ENCODE data around the gene WDR55. TPM values are rescaled to one million over a fixed set of nuclear protein-coding genes. Genes with fewer than 3 reads are reported as not detected.

Gene WDR55
- total RNA-seq, 1 donor from 2014 or later: 28.8 TPM

DNA sequence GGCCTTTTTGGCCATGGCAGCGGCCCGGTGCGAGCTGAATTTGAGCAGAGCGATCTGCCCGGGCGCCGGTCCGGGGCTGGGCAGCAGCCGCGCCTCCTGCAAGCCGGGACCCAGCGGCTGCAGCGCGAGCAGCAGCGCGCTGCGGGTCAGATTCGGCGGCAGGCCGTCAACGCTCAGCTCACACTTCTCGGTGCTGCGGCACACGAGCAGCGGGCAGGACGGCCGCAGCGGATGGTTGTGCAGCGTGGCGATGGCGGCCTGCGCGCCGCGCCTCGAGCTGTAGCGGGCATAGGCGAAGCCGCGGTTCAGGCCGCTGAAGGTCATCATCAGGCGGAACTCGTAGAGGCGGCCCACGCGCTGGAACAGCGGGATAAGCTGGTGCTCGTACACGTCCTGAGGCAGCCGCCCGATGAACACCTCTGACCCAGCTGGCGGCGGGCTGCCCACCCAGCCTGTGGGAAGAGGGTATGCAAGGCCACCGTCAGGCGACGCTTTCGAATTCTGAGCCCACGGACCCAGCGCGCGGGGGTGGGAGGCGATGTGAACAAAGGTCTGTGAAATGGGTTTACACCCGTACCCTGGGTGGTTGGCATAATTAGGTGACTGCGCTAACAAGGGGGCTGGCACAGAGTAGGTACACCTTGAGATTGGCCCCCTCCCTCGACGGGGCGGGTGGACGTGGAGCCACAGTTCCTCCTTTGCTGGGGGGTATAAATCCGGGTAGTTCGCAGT lies 7.9 kb downstream of the WDR55 start:
- DNase-seq (ENCODE audit: low read depth) (no peak), FAIRE-seq (no peak)
- no peak overlapping the region for H3K27ac Mint-ChIP-seq (ENCODE audit: unreplicated experiment)
- peaks cover 2% of the 10 kb centered on the region for H3K4me1 Mint-ChIP-seq (ENCODE audit: low read depth, unreplicated experiment)
- Histone ChIP-seq H3K4me2 (ENCODE audit: low read length) (peak overlapping the region; percentile 5), H3K4me3 (ENCODE audit: insufficient read depth, low read depth, low read length) (no peak overlapping the region), H3K79me2 (ENCODE audit: insufficient read depth, low read length) (peaks cover 18% of the 10 kb centered on the region), H3K9me3 (ENCODE audit: insufficient read depth, low read depth, low read length) (no peaks in the 10 kb centered on the region), H3K27ac (ENCODE audit: low read depth, low read length) (no peak overlapping the region), H2AFZ (ENCODE audit: low read depth, low read length) (no peak overlapping the region), H3K9ac (ENCODE audit: low read length) (no peak overlapping the region), H3K36me3 (ENCODE audit: insufficient read depth, low read length) (peaks cover 45% of the 10 kb centered on the region), H3K4me1 (ENCODE audit: insufficient read depth, low read length) (no peaks in the 10 kb centered on the region), H4K20me1 (ENCODE audit: insufficient read depth, low read length) (peaks cover 30% of the 10 kb centered on the region), H3K27me3 (ENCODE audit: insufficient read depth, low read length) (no peaks in the 10 kb centered on the region)
- TF ChIP-seq, protein P1, sequence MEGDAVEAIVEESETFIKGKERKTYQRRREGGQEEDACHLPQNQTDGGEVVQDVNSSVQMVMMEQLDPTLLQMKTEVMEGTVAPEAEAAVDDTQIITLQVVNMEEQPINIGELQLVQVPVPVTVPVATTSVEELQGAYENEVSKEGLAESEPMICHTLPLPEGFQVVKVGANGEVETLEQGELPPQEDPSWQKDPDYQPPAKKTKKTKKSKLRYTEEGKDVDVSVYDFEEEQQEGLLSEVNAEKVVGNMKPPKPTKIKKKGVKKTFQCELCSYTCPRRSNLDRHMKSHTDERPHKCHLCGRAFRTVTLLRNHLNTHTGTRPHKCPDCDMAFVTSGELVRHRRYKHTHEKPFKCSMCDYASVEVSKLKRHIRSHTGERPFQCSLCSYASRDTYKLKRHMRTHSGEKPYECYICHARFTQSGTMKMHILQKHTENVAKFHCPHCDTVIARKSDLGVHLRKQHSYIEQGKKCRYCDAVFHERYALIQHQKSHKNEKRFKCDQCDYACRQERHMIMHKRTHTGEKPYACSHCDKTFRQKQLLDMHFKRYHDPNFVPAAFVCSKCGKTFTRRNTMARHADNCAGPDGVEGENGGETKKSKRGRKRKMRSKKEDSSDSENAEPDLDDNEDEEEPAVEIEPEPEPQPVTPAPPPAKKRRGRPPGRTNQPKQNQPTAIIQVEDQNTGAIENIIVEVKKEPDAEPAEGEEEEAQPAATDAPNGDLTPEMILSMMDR (IDR thresholded peaks at IDR 0.05; ENCODE audit: insufficient read depth, low read depth, low read length): no peak
- no peak for TF ChIP-seq EZH2 (IDR thresholded peaks at IDR 0.05; ENCODE audit: insufficient read depth, low read length)
- H3K9me3 Mint-ChIP-seq (ENCODE audit: unreplicated experiment): no peaks in the 10 kb centered on the region
- no peaks in the 10 kb centered on the region for H3K27me3 Mint-ChIP-seq (ENCODE audit: low read depth, unreplicated experiment)
- no peak overlapping the region for H3K4me3 Mint-ChIP-seq (ENCODE audit: unreplicated experiment)
- H3K36me3 Mint-ChIP-seq (ENCODE audit: low read depth, unreplicated experiment): peaks cover 29% of the 10 kb centered on the region

DNA sequence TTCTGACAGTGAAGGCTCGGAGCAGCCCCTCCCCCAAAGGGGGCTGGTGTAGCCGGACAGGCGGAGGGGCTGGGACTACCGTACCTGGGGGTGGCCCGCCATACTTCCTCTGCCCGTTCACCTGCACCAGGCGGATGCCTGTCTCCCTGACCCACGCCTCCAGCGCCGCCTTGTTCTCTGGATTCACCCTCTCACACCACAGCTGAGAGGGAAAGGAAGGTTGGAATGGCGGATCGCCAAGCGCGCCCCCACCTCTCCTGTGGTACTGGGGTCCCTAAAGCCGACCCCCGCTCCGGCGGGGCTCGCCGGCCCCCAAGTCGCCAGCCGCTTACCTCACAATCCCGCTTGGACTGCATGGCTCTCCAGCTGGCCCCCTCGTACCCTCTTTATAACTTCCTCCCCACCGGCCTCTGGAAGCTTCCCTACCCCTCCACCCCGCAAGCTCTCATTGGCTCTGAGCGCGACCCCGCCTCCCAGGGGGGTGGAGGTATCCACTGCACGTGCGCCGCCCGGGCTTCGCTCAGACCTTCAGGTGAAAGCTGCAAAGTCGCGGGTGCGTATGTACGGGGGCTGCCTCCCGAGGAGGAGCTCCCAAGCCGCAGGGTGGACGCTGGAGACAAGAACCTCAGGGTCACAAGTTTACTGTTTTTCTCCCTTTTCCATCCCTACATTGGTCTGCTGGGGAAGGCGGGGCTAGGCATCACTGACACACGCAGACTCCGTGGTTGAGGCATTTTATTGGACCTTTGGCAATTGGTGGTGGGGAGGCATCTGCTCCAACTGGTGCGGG lies 8.7 kb downstream of the WDR55 start, which contains the start of gene DND1:
TSS of gene DND1 (minus strand) at position 390 of the 790 bp plus-strand sequence. CDS start at position 356, 34 bp downstream.
- FAIRE-seq (no peak), DNase-seq (ENCODE audit: low read depth) (no peak)
- no peak within 1 kb of the TSS for H3K27ac ChIP-seq (ENCODE audit: low read depth, low read length)
- no peaks in the 10 kb centered on the region for H3K4me1 ChIP-seq (ENCODE audit: insufficient read depth, low read length)
- H3K4me3 Mint-ChIP-seq (ENCODE audit: unreplicated experiment): no peak within 1 kb of the TSS
- H3K27ac Mint-ChIP-seq (ENCODE audit: unreplicated experiment): no peak within 1 kb of the TSS
- no peak within 1 kb of the TSS for H3K4me3 ChIP-seq (ENCODE audit: insufficient read depth, low read depth, low read length)
- no peaks in the 10 kb centered on the region for H3K9me3 Mint-ChIP-seq (ENCODE audit: unreplicated experiment)
- no peak within 1 kb of the TSS for H3K9ac ChIP-seq (ENCODE audit: low read length)
- H3K9me3 ChIP-seq (ENCODE audit: insufficient read depth, low read depth, low read length): no peaks in the 10 kb centered on the region
- H3K79me2 ChIP-seq (ENCODE audit: insufficient read depth, low read length): peaks cover 11% of the 10 kb centered on the region
- no peaks in the 10 kb centered on the region for H3K27me3 Mint-ChIP-seq (ENCODE audit: low read depth, unreplicated experiment)
- H3K36me3 ChIP-seq (ENCODE audit: insufficient read depth, low read length): peaks cover 47% of the 10 kb centered on the region
- peaks cover 32% of the 10 kb centered on the region for H3K36me3 Mint-ChIP-seq (ENCODE audit: low read depth, unreplicated experiment)
- H3K4me1 Mint-ChIP-seq (ENCODE audit: low read depth, unreplicated experiment): no peaks in the 10 kb centered on the region
- no peak within 1 kb of the TSS for H2AFZ ChIP-seq (ENCODE audit: low read depth, low read length)
- H3K4me2 ChIP-seq (ENCODE audit: low read length): peak within 1 kb of the TSS; percentile 5
- TF ChIP-seq, protein P1 (IDR thresholded peaks at IDR 0.05; ENCODE audit: insufficient read depth, low read depth, low read length): no peak
- TF ChIP-seq EZH2 (IDR thresholded peaks at IDR 0.05; ENCODE audit: insufficient read depth, low read length): no peak
- no peaks in the 10 kb centered on the region for H3K27me3 ChIP-seq (ENCODE audit: insufficient read depth, low read length)
- peaks cover 28% of the 10 kb centered on the region for H4K20me1 ChIP-seq (ENCODE audit: insufficient read depth, low read length)

All from astrocyte (in vitro differentiated cells and primary cell).